ENCODE measurements around the gene PHB1. TPM values are rescaled to one million over a fixed set of nuclear protein-coding genes. Genes with fewer than 3 reads are reported as not detected.
A peak's percentile ranks its signal among the peaks of the same experiment; 100 is the strongest.

PHB1 gene
- total and polyA plus RNA-seq, 2 of the 8 experiments (the other 6 are each of a cell fraction or from before 2014, with no cell fraction given), result 386 to 597 TPM

DNA sequence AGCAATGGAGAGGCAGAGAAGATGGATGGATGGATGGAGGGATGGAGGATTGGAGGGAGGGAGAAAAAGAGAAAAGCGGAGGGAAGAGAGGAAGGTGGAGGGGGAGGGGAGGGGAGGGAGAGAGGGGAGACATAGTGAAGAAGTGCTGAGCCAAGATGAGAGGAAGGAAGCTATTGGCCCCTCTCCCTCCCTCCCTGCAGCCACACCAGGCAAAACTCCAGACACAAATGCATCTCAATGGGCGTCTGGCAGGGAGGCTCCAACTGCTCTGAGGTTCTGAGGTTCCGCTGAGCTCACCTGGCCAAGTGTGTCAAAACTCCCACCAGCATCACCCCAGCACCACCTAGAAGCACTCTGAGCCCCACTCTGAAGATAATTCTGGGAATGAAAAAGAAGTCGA is 26.9 kb upstream of the PHB1 start:
- Histone ChIP-seq H2BK15ac (ENCODE audit: low read length) (no peak overlapping the region), H3K4ac (replicated peaks; ENCODE audit: insufficient read length, low read depth, low read length) (no peak overlapping the region), H3K56ac (replicated peaks; ENCODE audit: insufficient read length, low read depth, low read length) (no peak overlapping the region), H3K14ac (ENCODE audit: insufficient read length) (no peak overlapping the region), H4K5ac (ENCODE audit: insufficient read length, low read depth, low read length) (no peak overlapping the region), H3K23ac (ENCODE audit: insufficient read length) (no peak overlapping the region), H2BK120ac (replicated peaks; ENCODE audit: low read depth, low read length) (no peak overlapping the region), H3K27ac (ENCODE audit: low read depth, low read length) (no peak overlapping the region), H3K9ac (replicated peaks in 1 of 4; ENCODE audit: extremely low read depth in 1 of 4, low read depth in 3 of 4, low read length in 3 of 4) (no peak overlapping the region), H2BK5ac (ENCODE audit: low read depth, low read length) (no peak overlapping the region), H2AFZ (ENCODE audit: low read length) (no peak overlapping the region), H4K8ac (ENCODE audit: extremely low read depth, insufficient read depth, low read length) (no peak overlapping the region), H4K91ac (replicated peaks; ENCODE audit: insufficient read length, low read length) (no peak overlapping the region), H3K36me3 (ENCODE audit: control insufficient read depth in 2 of 4, insufficient read depth in 4 of 4, low read length in 3 of 4) (no peaks in the 10 kb centered on the region), H2BK12ac (ENCODE audit: low read depth, low read length) (peak overlapping the region; percentile 68; the same call in 1 of the 2 replicates), H3K18ac (ENCODE audit: extremely low read depth, low read length) (no peak overlapping the region), H3K4me1 (replicated peaks in 1 of 4; ENCODE audit: control insufficient read depth in 3 of 4, insufficient read depth in 4 of 4, low read length in 3 of 4) (peaks cover 0 to 17% (median 11%) of the 10 kb centered on the region in 4 experiments; a peak in 6 of 7 replicates), H2BK20ac (ENCODE audit: low read length) (peak overlapping the region; percentile 86; the same call in 1 of the 2 replicates), H3K9me3 (ENCODE audit: insufficient read depth in 2 of 2, low read depth in 1 of 2, low read length in 1 of 2) (no peaks in the 10 kb centered on the region), H3K27me3 (replicated peaks in 1 of 4; ENCODE audit: control insufficient read depth in 3 of 4, extremely low read depth in 1 of 4, insufficient read depth in 3 of 4, low read length in 3 of 4) (peaks cover 0 to 13% (median 4%) of the 10 kb centered on the region in 4 experiments; a peak in 3 of 7 replicates), H3K23me2 (ENCODE audit: low read depth, low read length) (peaks cover 7% of the 10 kb centered on the region; the same call in 1 of the 2 replicates), H4K20me1 (replicated peaks in 1 of 2; ENCODE audit: control insufficient read depth in 1 of 2, insufficient read depth in 2 of 2, low read length in 2 of 2) (no peaks in the 10 kb centered on the region), H3K4me3 (ENCODE audit: extremely low read depth in 1 of 4, insufficient read depth in 2 of 4, low read depth in 3 of 4, low read length in 4 of 4) (no peak overlapping the region), H3K4me2 (ENCODE audit: insufficient read depth in 1 of 2, low read depth in 2 of 2, low read length in 2 of 2) (no peak overlapping the region), H3K79me2 (ENCODE audit: control insufficient read depth in 1 of 2, insufficient read depth in 2 of 2, low read length in 2 of 2) (no peaks in the 10 kb centered on the region), H2AK5ac (ENCODE audit: low read depth, low read length) (0 out of 2 replicates have a peak overlapping the region, but pooled peaks have one; percentile 20), H3K79me1 (ENCODE audit: low read depth, low read length) (no peaks in the 10 kb centered on the region)
- ChIA-PET CTCF (ENCODE audit: partially characterized antibody) (interaction anchor here (1.0 to 2.8 kb wide), 4 partner anchors 54 to 115 kb away, joined by 3 to 13 read pairs (median 3); partner anchors contain the start of gene NGFR), POLR2A (ENCODE audit: partially characterized antibody) (interaction anchor here (0.6 to 3.2 kb wide), 3 partner anchors 11 to 55 kb away, joined by 3 to 10 read pairs (median 3); partner anchors contain the start of gene NGFR)
- no peak for DNase-seq (ENCODE audit: low read depth in 1 of 2, low spot score in 2 of 2)
- FAIRE-seq, result no peak
- WGBS, 2 experiments (ENCODE audit: extremely low coverage in 1 of 2, insufficient coverage in 1 of 2, insufficient read length in 1 of 2, insufficient replicate concordance in 2 of 2, low coverage in 1 of 2, low lambda C conversion rate in 2 of 2, missing lambda C conversion rate in 1 of 2), result 88 to 100% methylated on average over 1 to 3 of the region's 4 CpGs
- no peak for TF ChIP-seq GTF2F1 (IDR thresholded peaks at IDR 0.05; ENCODE audit: borderline replicate concordance, low read depth, low read length)
- no peak for TF ChIP-seq KDM4A (IDR thresholded peaks at IDR 0.05; ENCODE audit: low read depth, low read length, severe bottlenecking)
- no peak for TF ChIP-seq CBX5 (IDR thresholded peaks at IDR 0.05; ENCODE audit: low read depth, low read length)
- TF ChIP-seq, protein P1, sequence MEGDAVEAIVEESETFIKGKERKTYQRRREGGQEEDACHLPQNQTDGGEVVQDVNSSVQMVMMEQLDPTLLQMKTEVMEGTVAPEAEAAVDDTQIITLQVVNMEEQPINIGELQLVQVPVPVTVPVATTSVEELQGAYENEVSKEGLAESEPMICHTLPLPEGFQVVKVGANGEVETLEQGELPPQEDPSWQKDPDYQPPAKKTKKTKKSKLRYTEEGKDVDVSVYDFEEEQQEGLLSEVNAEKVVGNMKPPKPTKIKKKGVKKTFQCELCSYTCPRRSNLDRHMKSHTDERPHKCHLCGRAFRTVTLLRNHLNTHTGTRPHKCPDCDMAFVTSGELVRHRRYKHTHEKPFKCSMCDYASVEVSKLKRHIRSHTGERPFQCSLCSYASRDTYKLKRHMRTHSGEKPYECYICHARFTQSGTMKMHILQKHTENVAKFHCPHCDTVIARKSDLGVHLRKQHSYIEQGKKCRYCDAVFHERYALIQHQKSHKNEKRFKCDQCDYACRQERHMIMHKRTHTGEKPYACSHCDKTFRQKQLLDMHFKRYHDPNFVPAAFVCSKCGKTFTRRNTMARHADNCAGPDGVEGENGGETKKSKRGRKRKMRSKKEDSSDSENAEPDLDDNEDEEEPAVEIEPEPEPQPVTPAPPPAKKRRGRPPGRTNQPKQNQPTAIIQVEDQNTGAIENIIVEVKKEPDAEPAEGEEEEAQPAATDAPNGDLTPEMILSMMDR (IDR thresholded peaks at IDR 0.05; ENCODE audit: control extremely low read depth in 1 of 3, insufficient read depth in 1 of 3, low read depth in 1 of 3, low read length in 3 of 3), result no peak
